OCI-LY3 (cell line): Measurements from ENCODE around the gene MBP.
"Not testable (repeated sequence)": the region's sequence is repeated elsewhere in the genome, so short reads cannot be mapped to it uniquely, and the experiment has no call there.

Experiments used
- H2AFZ ChIP-seq: fragments of 200-600, 300-600 bp; shearing (Covaris generic); 2 replicates; pipeline ENCODE4 v1.6.0; 2014; ENCODE audit warnings: antibody characterized with exemption, low read depth, low read length
- H3K27ac ChIP-seq: fragments of 200-600, 300-600 bp; sonication (generic); 2 replicates; pipeline ENCODE4 v1.5.1; 2014; ENCODE audit warnings: mild to moderate bottlenecking, low read length, moderate library complexity, mixed read lengths
- H3K27me3 ChIP-seq: fragments of 200-600, 300-600 bp; sonication (generic); 2 replicates; pipeline ENCODE4 v1.6.1; 2014; ENCODE audit warnings: low read depth, low read length, mixed read lengths
- H3K36me3 ChIP-seq: fragments of 200-600, 300-600 bp; sonication (generic); replicated peaks from 2 replicates; pipeline ENCODE3; 2014; ENCODE audit warnings: low read depth, low read length, mixed read lengths
- H3K4me1 ChIP-seq: fragments of 300-600, 200-600 bp; sonication (generic); 2 replicates; pipeline ENCODE4 v1.6.1; 2014; ENCODE audit warnings: low read length, mixed read lengths
- H3K4me2 ChIP-seq: fragments of 200-600, 300-600 bp; sonication (generic); 2 replicates; pipeline ENCODE4 v1.6.1; 2014; ENCODE audit warnings: low read length, mixed read lengths
- H3K4me3 ChIP-seq: fragments of 300-600, 200-600 bp; sonication (generic); 2 replicates; pipeline ENCODE4 v1.5.1; 2014; ENCODE audit warnings: antibody characterized with exemption, mild to moderate bottlenecking, low read length, moderate library complexity
- H3K79me2 ChIP-seq: fragments of 300-600, 200-600 bp; shearing (Covaris generic); 2 replicates; pipeline ENCODE4 v1.6.1; 2014; ENCODE audit warnings: mild to moderate bottlenecking, low read length, mixed read lengths
- H3K9ac ChIP-seq: fragments of 300-600, 200-600 bp; shearing (Covaris generic); 2 replicates; pipeline ENCODE4 v1.6.0; 2014; ENCODE audit warnings: mild to moderate bottlenecking, low read length, moderate library complexity
- H3K9me3 ChIP-seq: fragments of 200-600, 300-600 bp; shearing (Covaris generic); 2 replicates; pipeline ENCODE4 v1.6.1; 2014; ENCODE audit warnings: low read length, mixed read lengths; ENCODE audit not compliant: insufficient read depth
- H4K20me1 ChIP-seq: fragments of 200-600, 300-600 bp; sonication (generic); 2 replicates; pipeline ENCODE4 v1.6.1; 2016; ENCODE audit warnings: low read length, mixed read lengths; ENCODE audit not compliant: insufficient read depth
- CTCF ChIP-seq: fragments of 200-600, 300-600 bp; sonication (generic); IDR thresholded peaks from 2 replicates; pipeline ENCODE4 v1.5.1; 2014; ENCODE audit warnings: antibody characterized with exemption, low read length, low read depth
- EZH2phosphoT487 ChIP-seq: fragments of 200-600 bp; shearing (Covaris generic); IDR thresholded peaks from 2 replicates; pipeline ENCODE4 v1.6.1; 2018; ENCODE audit warnings: antibody characterized with exemption, mixed run types, low read depth

Gene MBP

GRCh38 chr18:76951456-76952247, 180.9 kb downstream of the MBP start:
- no peak for TF ChIP-seq CTCF
- no peak for TF ChIP-seq EZH2phosphoT487
- no peaks in the 10 kb centered on the region for H4K20me1 ChIP-seq
- H3K4me3 ChIP-seq = no peak overlapping the region
- H3K9me3 ChIP-seq = no peaks in the 10 kb centered on the region
- H3K27me3 ChIP-seq = no peaks in the 10 kb centered on the region
- no peak overlapping the region for H3K9ac ChIP-seq
- no peaks in the 10 kb centered on the region for H3K4me1 ChIP-seq
- no peaks in the 10 kb centered on the region for H3K79me2 ChIP-seq
- H2AFZ ChIP-seq = no peak overlapping the region
- H3K27ac ChIP-seq = no peak overlapping the region
- peaks cover 32% of the 10 kb centered on the region for H3K36me3 ChIP-seq
- no peak overlapping the region for H3K4me2 ChIP-seq

GRCh38 chr18:76948345-76948744, 184.2 kb downstream of the MBP start:
- Histone ChIP-seq H3K9ac (no peak overlapping the region), H3K9me3 (no peaks in the 10 kb centered on the region), H2AFZ (no peak overlapping the region), H3K36me3 (peaks cover 34% of the 10 kb centered on the region), H3K4me2 (no peak overlapping the region), H3K27me3 (no peaks in the 10 kb centered on the region), H4K20me1 (no peaks in the 10 kb centered on the region), H3K4me3 (no peak overlapping the region), H3K27ac (no peak overlapping the region), H3K79me2 (no peaks in the 10 kb centered on the region), H3K4me1 (no peaks in the 10 kb centered on the region)
- no peak for TF ChIP-seq CTCF
- TF ChIP-seq EZH2phosphoT487 = no peak

- not testable (repeated sequence) for H3K4me3 ChIP-seq, H3K27ac ChIP-seq, H2AFZ ChIP-seq, H4K20me1 ChIP-seq, H3K4me2 ChIP-seq, H3K4me1 ChIP-seq, H3K27me3 ChIP-seq, H3K9me3 ChIP-seq, H3K9ac ChIP-seq, H3K79me2 ChIP-seq
- H3K36me3 ChIP-seq = peaks cover 20% of the 10 kb centered on the region
These were observed 188.2 kb downstream of the MBP start for GRCh38 chr18:76944346-76944745.

GRCh38 chr18:76943542-76944339, 188.8 kb downstream of the MBP start:
- Histone ChIP-seq H3K4me3 (no peak overlapping the region), H3K36me3 (peaks cover 14% of the 10 kb centered on the region), H2AFZ (no peak overlapping the region), H3K27me3 (no peaks in the 10 kb centered on the region), H3K79me2 (no peaks in the 10 kb centered on the region), H3K4me1 (0 out of 2 replicates have a peak, but pooled peaks cover under 1% of the 10 kb centered on the region), H3K9ac (no peak overlapping the region), H4K20me1 (no peaks in the 10 kb centered on the region), H3K9me3 (no peaks in the 10 kb centered on the region), H3K27ac (no peak overlapping the region), H3K4me2 (no peak overlapping the region)
- TF ChIP-seq EZH2phosphoT487 (no peak), CTCF (no peak)
